ENCODE data around the gene NQO2. TPM values are rescaled to one million over a fixed set of nuclear protein-coding genes. Genes with fewer than 3 reads are reported as not detected.
A peak's percentile ranks its signal among the peaks of the same experiment; 100 is the strongest.
"Not testable (repeated sequence)": the region's sequence is repeated elsewhere in the genome, so short reads cannot be mapped to it uniquely, and the experiment has no call there.

The NQO2 gene
- total RNA-seq, 5 donors from 2014 or later (not counting 1 experiment from before 2014, with no cell fraction given) = 9.1 to 54.6 (median 33.0) TPM

GRCh38 chr6:3016473-3017280, 17.0 kb downstream of the NQO2 start:
- Mint-ChIP-seq H3K9me3 (peaks cover 0 to 8% (median 8%) of the 10 kb centered on the region in 3 donors), H3K27ac (no peak overlapping the region), H3K36me3 (peaks cover 58% of the 10 kb centered on the region), H3K27me3 (no peaks in the 10 kb centered on the region), H3K4me1 (peaks cover 0 to 5% (median 0%) of the 10 kb centered on the region in 3 donors), H3K4me3 (no peak overlapping the region)
- CTCF ChIA-PET = interaction anchor here (0.6 to 0.7 kb wide), 2 partner anchors 9 to 1291 kb away, joined by 3 read pairs; no protein-coding TSS in a partner anchor
- DNase-seq (no peak), ATAC-seq (replicated peaks in 1 of 4) (no peak)
- Histone ChIP-seq H3K36me3 (ENCODE audit: control insufficient read depth in 2 of 2, extremely low read depth in 1 of 2, insufficient read depth in 1 of 2, low read length in 1 of 2) (peaks cover 14 to 35% of the 10 kb centered on the region in 2 donors), H3K4me1 (ENCODE audit: control insufficient read depth in 1 of 2, extremely low read depth in 1 of 2, insufficient read depth in 2 of 2, low read length in 2 of 2) (peaks cover 0 to 4% of the 10 kb centered on the region in 2 experiments), H3K27ac (ENCODE audit: low read length) (no peak overlapping the region), H3K27me3 (replicated peaks in 1 of 2; ENCODE audit: control insufficient read depth in 2 of 2, extremely low read depth in 1 of 2, insufficient read depth in 2 of 2, low read length in 1 of 2) (no peaks in the 10 kb centered on the region), H3K4me3 (ENCODE audit: control insufficient read depth in 1 of 2, extremely low read depth in 1 of 2, low read length in 1 of 2) (no peak overlapping the region), H3K9me3 (no peaks in the 10 kb centered on the region)
- POLR2A ChIA-PET = no interaction called here
- 98% methylated on average over 11 of the region's 17 CpGs for WGBS (ENCODE audit: insufficient coverage)

GRCh38 chr6:3017304-3017703, 17.6 kb downstream of the NQO2 start:
- DNase-seq (no peak), ATAC-seq (replicated peaks in 1 of 4) (no peak)
- WGBS (ENCODE audit: insufficient coverage) = 94% methylated on average over 8 of the region's 9 CpGs
- H3K9me3 Mint-ChIP-seq = peaks cover 0 to 2% (median 2%) of the 10 kb centered on the region in 3 donors
- H3K27ac Mint-ChIP-seq = no peak overlapping the region
- no peaks in the 10 kb centered on the region for H3K9me3 ChIP-seq
- H3K36me3 Mint-ChIP-seq = peaks cover 52% of the 10 kb centered on the region
- H3K27me3 ChIP-seq (replicated peaks in 1 of 2; ENCODE audit: control insufficient read depth in 2 of 2, extremely low read depth in 1 of 2, insufficient read depth in 2 of 2, low read length in 1 of 2) = no peaks in the 10 kb centered on the region
- ChIA-PET CTCF (interaction anchor here in 1 of 2 donors (0.6 kb wide), 1 partner anchor 1291 kb away, joined by 3 read pairs; no protein-coding TSS in a partner anchor), POLR2A (no interaction called here)
- no peak overlapping the region for H3K27ac ChIP-seq (ENCODE audit: low read length)
- H3K27me3 Mint-ChIP-seq = no peaks in the 10 kb centered on the region
- H3K4me1 Mint-ChIP-seq = peaks cover 2 to 7% (median 2%) of the 10 kb centered on the region in 3 donors
- peaks cover 14 to 33% of the 10 kb centered on the region in 2 donors for H3K36me3 ChIP-seq (ENCODE audit: control insufficient read depth in 2 of 2, extremely low read depth in 1 of 2, insufficient read depth in 1 of 2, low read length in 1 of 2)
- no peak overlapping the region for H3K4me3 Mint-ChIP-seq
- no peak overlapping the region for H3K4me3 ChIP-seq (ENCODE audit: control insufficient read depth in 1 of 2, extremely low read depth in 1 of 2, low read length in 1 of 2)
- H3K4me1 ChIP-seq (ENCODE audit: control insufficient read depth in 1 of 2, extremely low read depth in 1 of 2, insufficient read depth in 2 of 2, low read length in 2 of 2) = peaks cover 0 to 7% of the 10 kb centered on the region in 2 experiments

- ChIA-PET CTCF (interaction anchor here in 1 of 2 donors (2.1 kb wide), 1 partner anchor 17 kb away, joined by 11 read pairs; no protein-coding TSS in a partner anchor), POLR2A (interaction anchor here in 1 of 2 donors (0.7 kb wide), 1 partner anchor 12 kb away, joined by 5 read pairs; no protein-coding TSS in a partner anchor)
- Mint-ChIP-seq H3K27ac (peak overlapping the region in 1 of 2 donors; percentile 23), H3K27me3 (no peaks in the 10 kb centered on the region), H3K4me3 (no peak overlapping the region), H3K36me3 (peaks cover 39% of the 10 kb centered on the region), H3K4me1 (peaks cover 17 to 20% (median 18%) of the 10 kb centered on the region in 3 donors), H3K9me3 (no peaks in the 10 kb centered on the region)
- H3K27me3 ChIP-seq (replicated peaks in 1 of 2; ENCODE audit: control insufficient read depth in 2 of 2, extremely low read depth in 1 of 2, insufficient read depth in 2 of 2, low read length in 1 of 2) = no peaks in the 10 kb centered on the region
- DNase-seq = no peak
- peaks cover 14 to 33% of the 10 kb centered on the region in 2 donors for H3K36me3 ChIP-seq (ENCODE audit: control insufficient read depth in 2 of 2, extremely low read depth in 1 of 2, insufficient read depth in 1 of 2, low read length in 1 of 2)
- WGBS (ENCODE audit: insufficient coverage) = no CpG with 5 or more reads among the region's 1 CpG
- H3K4me3 ChIP-seq (ENCODE audit: control insufficient read depth in 1 of 2, extremely low read depth in 1 of 2, low read length in 1 of 2) = no peak overlapping the region
- H3K9me3 ChIP-seq = no peaks in the 10 kb centered on the region
- no peak for ATAC-seq (replicated peaks in 1 of 4)
- peaks cover 6 to 21% of the 10 kb centered on the region in 2 experiments for H3K4me1 ChIP-seq (ENCODE audit: control insufficient read depth in 1 of 2, extremely low read depth in 1 of 2, insufficient read depth in 2 of 2, low read length in 2 of 2)
- no peak overlapping the region for H3K27ac ChIP-seq (ENCODE audit: low read length)
Observed at GRCh38 chr6:3019065-3019464, 19.4 kb downstream of the NQO2 start.

GRCh38 chr6:3019749-3020320, 20.1 kb downstream of the NQO2 start:
- Mint-ChIP-seq H3K9me3 (no peaks in the 10 kb centered on the region), H3K27ac (peak overlapping the region in 1 of 2 donors; percentile 77), H3K36me3 (peaks cover 33% of the 10 kb centered on the region), H3K4me3 (no peak overlapping the region), H3K27me3 (no peaks in the 10 kb centered on the region), H3K4me1 (peaks cover 25% of the 10 kb centered on the region in 3 donors)
- DNase-seq (no peak), ATAC-seq (replicated peaks in 1 of 4) (no peak)
- POLR2A ChIA-PET = interaction anchor here in 1 of 2 donors (0.7 kb wide), 2 partner anchors 168 to 761 kb away, joined by 3 read pairs; no protein-coding TSS in a partner anchor
- no peak overlapping the region for H3K4me3 ChIP-seq (ENCODE audit: control insufficient read depth in 1 of 2, extremely low read depth in 1 of 2, low read length in 1 of 2)
- H3K4me1 ChIP-seq (ENCODE audit: control insufficient read depth in 1 of 2, extremely low read depth in 1 of 2, insufficient read depth in 2 of 2, low read length in 2 of 2) = peaks cover 6 to 29% of the 10 kb centered on the region in 2 experiments
- H3K9me3 ChIP-seq = no peaks in the 10 kb centered on the region
- WGBS (ENCODE audit: insufficient coverage) = 87% methylated on average over 3 of the region's 6 CpGs
- H3K27ac ChIP-seq (ENCODE audit: low read length) = no peak overlapping the region
- H3K36me3 ChIP-seq (ENCODE audit: control insufficient read depth in 2 of 2, extremely low read depth in 1 of 2, insufficient read depth in 1 of 2, low read length in 1 of 2) = peaks cover 14 to 31% of the 10 kb centered on the region in 2 donors
- CTCF ChIA-PET = interaction anchor here in 1 of 2 donors (1.0 to 2.1 kb wide), 2 partner anchors 18 to 20 kb away, joined by 3 to 11 read pairs; no protein-coding TSS in a partner anchor
- no peaks in the 10 kb centered on the region for H3K27me3 ChIP-seq (replicated peaks in 1 of 2; ENCODE audit: control insufficient read depth in 2 of 2, extremely low read depth in 1 of 2, insufficient read depth in 2 of 2, low read length in 1 of 2)

GRCh38 chr6:3020976-3021598, 21.4 kb downstream of the NQO2 start:
- H3K27me3 Mint-ChIP-seq; H3K4me3 ChIP-seq (ENCODE audit: control insufficient read depth in 1 of 2, extremely low read depth in 1 of 2, low read length in 1 of 2); ATAC-seq (replicated peaks in 1 of 4); H3K4me3 Mint-ChIP-seq; H3K27ac Mint-ChIP-seq; POLR2A ChIA-PET; DNase-seq; H3K9me3 ChIP-seq; H3K9me3 Mint-ChIP-seq; H3K27me3 ChIP-seq (replicated peaks in 1 of 2; ENCODE audit: control insufficient read depth in 2 of 2, extremely low read depth in 1 of 2, insufficient read depth in 2 of 2, low read length in 1 of 2); H3K27ac ChIP-seq (ENCODE audit: low read length): not testable (repeated sequence)
- H3K36me3 Mint-ChIP-seq = peaks cover 23% of the 10 kb centered on the region
- 100% methylated on average over 1 of the region's 2 CpGs for WGBS (ENCODE audit: insufficient coverage)
- H3K4me1 Mint-ChIP-seq = peaks cover 32 to 38% (median 33%) of the 10 kb centered on the region in 3 donors
- Histone ChIP-seq H3K36me3 (ENCODE audit: control insufficient read depth in 2 of 2, extremely low read depth in 1 of 2, insufficient read depth in 1 of 2, low read length in 1 of 2) (peaks cover 7 to 20% of the 10 kb centered on the region in 2 donors), H3K4me1 (ENCODE audit: control insufficient read depth in 1 of 2, extremely low read depth in 1 of 2, insufficient read depth in 2 of 2, low read length in 2 of 2) (peaks cover 13 to 40% of the 10 kb centered on the region in 2 experiments)
- CTCF ChIA-PET = interaction anchor here in 1 of 2 donors (1.0 to 2.1 kb wide), 2 partner anchors 18 to 19 kb away, joined by 3 to 11 read pairs; no protein-coding TSS in a partner anchor
